GM18858 (cell line): ENCODE measurements around the gene DPYD.

Experiments
- ATAC-seq: cut with Tn5 transposase; IDR thresholded peaks from one replicate; pipeline ENCODE4 v1.9.1; 2021; ENCODE audit not compliant: unreplicated experiment

Gene DPYD

GRCh38 chr1:97314685-97315084 lies 606.1 kb downstream of the DPYD start:
- no peak for ATAC-seq

- ATAC-seq: no peak
Observed at GRCh38 chr1:97308131-97308530, 612.7 kb downstream of the DPYD start.

GRCh38 chr1:97307568-97307967 lies 613.3 kb downstream of the DPYD start:
- ATAC-seq: no peak

GRCh38 chr1:97307151-97307550 lies 613.7 kb downstream of the DPYD start:
- ATAC-seq: no peak

- ATAC-seq: no peak
Observed at GRCh38 chr1:97306504-97306903, 614.3 kb downstream of the DPYD start.

- ATAC-seq: no peak
Observed at GRCh38 chr1:97304366-97304765, 616.5 kb downstream of the DPYD start.

- no peak for ATAC-seq
Observed at GRCh38 chr1:97298966-97299365, 621.9 kb downstream of the DPYD start.

- no peak for ATAC-seq
Observed at GRCh38 chr1:97297611-97298010, 623.2 kb downstream of the DPYD start.

GRCh38 chr1:97281962-97282361 lies 638.9 kb downstream of the DPYD start:
- ATAC-seq: no peak

- no peak for ATAC-seq
Observed at GRCh38 chr1:97277891-97278654, 642.8 kb downstream of the DPYD start.

GRCh38 chr1:97271916-97272788 lies 648.7 kb downstream of the DPYD start:
- no peak for ATAC-seq

- ATAC-seq: peak; percentile 61
Observed at GRCh38 chr1:97270508-97271307, 650.1 kb downstream of the DPYD start.

GRCh38 chr1:97265630-97266029 lies 655.2 kb downstream of the DPYD start:
- ATAC-seq: no peak

- no peak for ATAC-seq
Observed at GRCh38 chr1:97262842-97263241, 658.0 kb downstream of the DPYD start.

- ATAC-seq: no peak
Observed at GRCh38 chr1:97258597-97258996, 662.2 kb downstream of the DPYD start.

GRCh38 chr1:97254731-97255463 lies 665.9 kb downstream of the DPYD start:
- peak; percentile 56 for ATAC-seq

- no peak for ATAC-seq
Observed at GRCh38 chr1:97252925-97253324, 667.9 kb downstream of the DPYD start.

GRCh38 chr1:97252076-97252475 lies 668.8 kb downstream of the DPYD start:
- ATAC-seq: no peak

GRCh38 chr1:97247196-97247595 lies 673.6 kb downstream of the DPYD start:
- ATAC-seq: no peak

- no peak for ATAC-seq
Observed at GRCh38 chr1:97245682-97246081, 675.2 kb downstream of the DPYD start.

- no peak for ATAC-seq
Observed at GRCh38 chr1:97245026-97245425, 675.8 kb downstream of the DPYD start.
